ENCODE measurements around the gene GRM7. TPM values are rescaled to one million over a fixed set of nuclear protein-coding genes. Genes with fewer than 3 reads are reported as not detected.
"Not testable (repeated sequence)": the region's sequence is repeated elsewhere in the genome, so short reads cannot be mapped to it uniquely, and the experiment has no call there.

GRM7 gene
- total RNA-seq, 1 donor from 2014 or later, result 0.34 TPM

DNA sequence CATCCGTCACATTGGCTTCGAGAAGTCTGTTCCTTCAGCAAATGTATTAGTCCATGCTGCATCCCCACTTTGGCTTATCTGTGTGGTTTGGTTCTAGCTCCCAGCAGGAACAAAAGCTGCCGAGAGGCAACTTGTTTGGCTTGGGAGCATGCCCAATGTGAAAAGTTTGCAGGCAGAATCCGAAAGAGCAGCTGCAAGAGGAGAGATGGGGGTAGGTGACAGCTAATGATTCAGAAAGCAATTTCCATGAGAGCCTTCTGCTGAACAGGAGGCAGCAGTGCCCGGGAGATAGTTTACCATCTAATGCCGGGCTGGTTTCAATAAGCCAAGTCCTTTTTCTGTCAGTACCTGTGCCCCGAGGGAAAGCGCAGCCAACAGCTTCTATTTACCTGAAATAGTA lies 60.2 kb downstream of the GRM7 start:
- no peak overlapping the region for H3K4me3 Mint-ChIP-seq (ENCODE audit: low read depth)
- no peak overlapping the region for H3K27ac Mint-ChIP-seq
- no peaks in the 10 kb centered on the region for H3K9me3 Mint-ChIP-seq (ENCODE audit: low read depth)

DNA sequence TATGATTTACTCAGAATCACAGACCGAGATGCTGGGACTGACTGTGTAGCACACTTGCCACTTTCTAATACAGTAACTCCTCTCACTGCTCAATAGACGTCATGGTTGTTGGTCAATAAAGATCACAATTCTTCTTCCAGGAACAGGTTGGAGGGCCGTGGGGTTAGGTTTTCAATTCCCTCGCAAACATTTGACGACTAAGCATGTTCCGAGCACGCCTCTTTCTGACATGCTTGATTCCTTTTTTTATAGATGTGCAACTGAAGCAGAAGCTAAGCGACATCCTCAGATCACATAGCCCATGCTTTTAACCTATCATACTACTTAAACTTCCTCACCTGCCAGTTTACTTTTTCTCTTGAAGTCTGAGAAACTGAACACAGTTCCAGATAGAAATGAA lies 61.0 kb downstream of the GRM7 start:
- Mint-ChIP-seq H3K36me3 (ENCODE audit: insufficient read depth) (no peaks in the 10 kb centered on the region), H3K27me3 (no peaks in the 10 kb centered on the region), H3K4me3 (ENCODE audit: low read depth) (no peak overlapping the region), H3K9me3 (ENCODE audit: low read depth) (no peaks in the 10 kb centered on the region), H3K4me1 (ENCODE audit: low read depth) (no peaks in the 10 kb centered on the region), H3K27ac (no peak overlapping the region)
- TF ChIP-seq, protein P1, sequence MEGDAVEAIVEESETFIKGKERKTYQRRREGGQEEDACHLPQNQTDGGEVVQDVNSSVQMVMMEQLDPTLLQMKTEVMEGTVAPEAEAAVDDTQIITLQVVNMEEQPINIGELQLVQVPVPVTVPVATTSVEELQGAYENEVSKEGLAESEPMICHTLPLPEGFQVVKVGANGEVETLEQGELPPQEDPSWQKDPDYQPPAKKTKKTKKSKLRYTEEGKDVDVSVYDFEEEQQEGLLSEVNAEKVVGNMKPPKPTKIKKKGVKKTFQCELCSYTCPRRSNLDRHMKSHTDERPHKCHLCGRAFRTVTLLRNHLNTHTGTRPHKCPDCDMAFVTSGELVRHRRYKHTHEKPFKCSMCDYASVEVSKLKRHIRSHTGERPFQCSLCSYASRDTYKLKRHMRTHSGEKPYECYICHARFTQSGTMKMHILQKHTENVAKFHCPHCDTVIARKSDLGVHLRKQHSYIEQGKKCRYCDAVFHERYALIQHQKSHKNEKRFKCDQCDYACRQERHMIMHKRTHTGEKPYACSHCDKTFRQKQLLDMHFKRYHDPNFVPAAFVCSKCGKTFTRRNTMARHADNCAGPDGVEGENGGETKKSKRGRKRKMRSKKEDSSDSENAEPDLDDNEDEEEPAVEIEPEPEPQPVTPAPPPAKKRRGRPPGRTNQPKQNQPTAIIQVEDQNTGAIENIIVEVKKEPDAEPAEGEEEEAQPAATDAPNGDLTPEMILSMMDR (IDR thresholded peaks at IDR 0.05; ENCODE audit: unreplicated experiment), result no peak
- no peak for DNase-seq (ENCODE audit: low spot score, unreplicated experiment)

More for the DNA sequence above, 60.2 kb downstream of the GRM7 start:
- Mint-ChIP-seq H3K36me3 (ENCODE audit: insufficient read depth) (no peaks in the 10 kb centered on the region), H3K4me1 (ENCODE audit: low read depth) (no peaks in the 10 kb centered on the region), H3K27me3 (no peaks in the 10 kb centered on the region)
- TF ChIP-seq, protein P1 (IDR thresholded peaks at IDR 0.05; ENCODE audit: unreplicated experiment), result no peak
- DNase-seq (ENCODE audit: low spot score, unreplicated experiment), result no peak

DNA sequence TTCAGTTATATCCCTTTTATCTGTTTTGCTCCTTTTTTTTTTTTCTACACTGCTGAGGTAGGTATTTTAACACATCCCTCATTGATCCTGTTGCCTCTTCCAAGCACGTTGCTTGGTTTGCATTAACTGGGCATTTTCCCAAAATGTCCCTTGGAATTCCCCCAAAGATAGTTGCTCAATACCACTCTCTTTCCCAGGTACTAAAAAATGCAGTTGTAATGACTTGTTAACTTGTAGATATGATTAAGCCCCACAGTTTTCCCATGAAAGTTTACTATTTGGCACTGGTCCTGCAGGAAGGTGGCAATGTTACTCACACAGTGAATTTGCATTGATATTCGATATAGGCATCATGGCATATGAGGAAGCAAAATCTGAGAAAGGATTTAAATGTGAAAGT lies 67.1 kb downstream of the GRM7 start:
- no peak for DNase-seq (ENCODE audit: low spot score, unreplicated experiment)
- H3K4me3 Mint-ChIP-seq (ENCODE audit: low read depth), result no peak overlapping the region
- TF ChIP-seq, protein P1 (IDR thresholded peaks at IDR 0.05; ENCODE audit: unreplicated experiment), result no peak
- no peaks in the 10 kb centered on the region for H3K27me3 Mint-ChIP-seq
- H3K4me1 Mint-ChIP-seq (ENCODE audit: low read depth), result peaks cover 5% of the 10 kb centered on the region
- H3K27ac Mint-ChIP-seq, result no peak overlapping the region
- no peaks in the 10 kb centered on the region for H3K36me3 Mint-ChIP-seq (ENCODE audit: insufficient read depth)
- H3K9me3 Mint-ChIP-seq (ENCODE audit: low read depth), result no peaks in the 10 kb centered on the region

DNA sequence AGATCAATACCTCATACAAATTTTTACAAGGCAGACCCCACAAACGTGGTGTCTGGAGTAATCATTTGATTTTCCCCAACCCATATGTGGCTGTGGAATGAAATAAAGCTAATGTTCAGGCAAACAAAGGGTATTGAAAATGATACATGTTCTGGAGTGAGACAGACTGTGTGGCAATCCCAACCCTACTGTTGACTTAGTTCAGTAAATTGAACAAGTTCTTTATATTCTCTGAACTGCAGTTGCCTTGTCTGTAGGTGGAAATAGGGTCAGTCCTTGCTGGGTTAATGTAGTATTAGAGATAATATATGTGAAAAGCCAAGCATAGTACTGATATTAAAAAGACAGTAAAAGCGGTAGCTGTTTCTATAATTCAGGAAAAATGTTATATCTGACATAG lies 69.0 kb downstream of the GRM7 start:
- H3K27ac Mint-ChIP-seq, result no peak overlapping the region
- H3K4me1 Mint-ChIP-seq (ENCODE audit: low read depth), result peaks cover 5% of the 10 kb centered on the region
- H3K9me3 Mint-ChIP-seq (ENCODE audit: low read depth), result no peaks in the 10 kb centered on the region
- H3K4me3 Mint-ChIP-seq (ENCODE audit: low read depth), result no peak overlapping the region
- no peaks in the 10 kb centered on the region for H3K27me3 Mint-ChIP-seq
- DNase-seq (ENCODE audit: low spot score, unreplicated experiment), result no peak
- TF ChIP-seq, protein P1 (IDR thresholded peaks at IDR 0.05; ENCODE audit: unreplicated experiment), result no peak
- no peaks in the 10 kb centered on the region for H3K36me3 Mint-ChIP-seq (ENCODE audit: insufficient read depth)

DNA sequence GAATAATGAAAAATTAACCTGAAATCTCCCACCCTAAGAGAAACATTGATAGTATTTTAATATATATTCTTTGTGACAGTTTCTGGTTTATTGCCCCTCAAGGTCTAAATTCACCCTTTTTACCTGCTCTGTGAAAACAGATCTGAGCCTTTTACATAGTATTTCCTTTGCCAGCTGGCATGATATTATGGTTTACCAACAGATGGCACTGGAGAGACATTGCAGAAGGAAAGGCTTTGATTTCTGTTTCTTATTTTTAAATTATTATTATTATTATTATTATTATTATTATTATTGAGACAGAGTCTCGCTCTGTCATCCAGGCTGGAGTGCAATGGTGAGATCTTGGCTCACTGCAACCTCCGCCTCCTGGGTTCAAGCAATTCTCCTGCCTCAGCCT lies 74.5 kb downstream of the GRM7 start:
- DNase-seq (ENCODE audit: low spot score, unreplicated experiment); H3K4me3 Mint-ChIP-seq (ENCODE audit: low read depth); H3K36me3 Mint-ChIP-seq (ENCODE audit: insufficient read depth); H3K27ac Mint-ChIP-seq; H3K9me3 Mint-ChIP-seq (ENCODE audit: low read depth); H3K4me1 Mint-ChIP-seq (ENCODE audit: low read depth); H3K27me3 Mint-ChIP-seq: not testable (repeated sequence)
- TF ChIP-seq, protein P1 (IDR thresholded peaks at IDR 0.05; ENCODE audit: unreplicated experiment), result peak; percentile 36

Data from progenitor cell of endocrine pancreas (in vitro differentiated cells).